Measurements from ENCODE around the gene CETN3.
"Not testable (repeated sequence)": the region's sequence is repeated elsewhere in the genome, so short reads cannot be mapped to it uniquely, and the experiment has no call there.

The CETN3 gene

DNA sequence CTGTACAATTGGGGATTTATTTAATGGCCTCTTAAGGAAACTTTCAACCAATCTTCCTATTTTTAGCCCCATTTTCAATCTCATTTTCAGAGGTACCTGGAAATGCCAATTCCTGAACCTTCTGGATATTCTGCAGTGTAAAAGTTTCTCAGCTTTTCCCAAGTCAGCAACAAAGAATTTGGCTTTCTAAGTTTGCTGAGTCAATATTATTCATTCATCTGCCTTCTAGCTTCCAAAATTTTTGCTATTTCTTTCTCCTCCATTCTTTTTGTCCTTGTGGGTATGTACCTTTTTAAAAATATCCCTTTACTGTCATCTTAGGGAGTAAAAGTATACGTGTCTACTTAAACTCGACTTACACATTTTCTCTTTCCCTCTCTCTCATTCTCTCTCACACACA lies 25.7 kb downstream of the CETN3 start:
- no peak for DNase-seq (ENCODE audit: low read depth)

DNA sequence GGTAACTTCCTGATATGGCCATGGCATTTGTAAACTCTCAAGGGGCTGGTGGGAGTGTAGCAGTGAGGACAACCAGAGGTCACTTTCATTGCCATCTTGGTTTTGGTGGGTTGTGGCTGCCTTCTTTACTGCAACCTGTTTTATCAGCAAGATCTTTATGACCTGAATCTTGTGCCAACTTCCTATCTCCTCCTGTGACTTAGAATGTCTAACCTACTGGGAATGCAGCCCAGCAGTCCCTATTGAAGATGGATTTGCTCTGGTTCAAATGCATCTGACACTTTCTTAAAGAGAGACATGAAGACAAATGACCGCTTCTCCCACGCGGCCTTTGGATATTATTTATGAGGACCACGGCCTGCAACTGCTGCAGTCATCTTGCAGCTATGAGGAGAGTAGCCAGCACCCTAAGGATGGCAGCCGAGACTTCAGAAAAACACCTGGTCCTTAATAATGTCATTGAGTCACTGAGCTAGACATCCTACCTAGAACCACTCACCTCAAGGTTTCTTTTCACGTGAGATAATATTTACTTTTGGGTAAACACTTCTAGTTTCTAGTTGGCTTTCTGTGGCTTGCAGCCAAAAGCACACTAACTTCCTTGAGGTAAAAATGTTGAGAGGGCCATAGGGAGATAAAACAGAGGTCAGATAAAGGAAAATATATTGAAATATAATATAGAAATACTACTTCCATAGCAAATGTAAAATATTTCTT lies 28.2 kb downstream of the CETN3 start:
- DNase-seq (ENCODE audit: low read depth) = no peak

DNA sequence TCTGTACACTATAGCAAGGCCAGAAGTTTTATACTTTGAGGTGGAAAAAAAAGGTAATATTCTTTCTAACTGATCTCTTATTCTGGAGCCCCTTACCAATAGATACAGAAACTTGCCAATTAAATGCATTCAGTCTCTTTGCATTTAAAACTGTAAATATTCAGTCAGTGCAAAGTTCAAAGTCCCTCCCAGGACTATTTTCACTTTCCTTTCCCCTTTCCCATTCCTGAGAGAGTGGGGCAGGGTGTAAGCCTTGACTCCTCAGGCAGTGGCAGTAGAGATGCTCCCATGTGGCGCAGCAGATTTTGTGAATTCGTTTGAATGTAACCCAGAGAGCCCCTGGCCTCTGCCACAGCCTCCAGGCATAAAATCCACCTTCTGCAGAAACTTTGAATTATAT lies 29.9 kb downstream of the CETN3 start:
- DNase-seq (ENCODE audit: low read depth) = no peak

DNA sequence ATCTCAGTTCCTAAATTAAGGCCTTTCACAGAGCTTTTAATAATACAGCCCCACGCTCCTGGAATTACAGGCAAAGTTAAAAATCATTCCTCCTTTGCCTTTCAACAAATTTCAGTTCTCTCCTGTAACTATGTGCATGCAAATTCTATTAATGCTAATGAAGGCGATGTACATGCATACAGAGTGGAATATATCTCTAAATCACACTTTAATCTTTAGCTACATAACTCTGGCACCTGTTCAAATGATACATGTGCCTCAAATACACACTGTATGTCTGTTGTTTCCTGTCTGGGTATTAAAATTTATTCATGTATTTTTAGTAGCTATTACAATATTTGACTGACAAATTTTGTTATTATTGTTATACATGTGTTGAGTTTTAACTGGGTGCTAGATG lies 30.8 kb downstream of the CETN3 start:
- no peak for DNase-seq (ENCODE audit: low read depth)

DNA sequence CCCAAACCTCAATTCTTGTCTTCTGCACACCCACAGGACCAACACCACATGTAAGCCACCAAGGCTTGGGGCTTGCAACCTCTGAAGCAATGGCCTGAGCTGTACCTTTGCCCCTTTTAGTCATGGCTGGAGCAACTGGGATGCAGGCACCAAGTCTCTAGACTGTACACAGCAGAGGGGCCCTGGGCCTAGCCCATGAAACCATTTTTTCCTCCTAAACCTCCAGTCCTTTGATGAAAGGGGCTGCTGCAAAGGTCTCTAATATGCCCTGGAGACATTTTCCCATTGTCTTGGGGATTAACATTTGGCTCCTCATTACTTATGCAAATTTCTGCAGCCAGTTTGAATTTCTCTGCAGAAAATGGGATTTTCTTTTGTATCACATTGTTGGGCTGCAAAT lies 38.3 kb downstream of the CETN3 start:
- not testable (repeated sequence) for DNase-seq (ENCODE audit: low read depth)

DNA sequence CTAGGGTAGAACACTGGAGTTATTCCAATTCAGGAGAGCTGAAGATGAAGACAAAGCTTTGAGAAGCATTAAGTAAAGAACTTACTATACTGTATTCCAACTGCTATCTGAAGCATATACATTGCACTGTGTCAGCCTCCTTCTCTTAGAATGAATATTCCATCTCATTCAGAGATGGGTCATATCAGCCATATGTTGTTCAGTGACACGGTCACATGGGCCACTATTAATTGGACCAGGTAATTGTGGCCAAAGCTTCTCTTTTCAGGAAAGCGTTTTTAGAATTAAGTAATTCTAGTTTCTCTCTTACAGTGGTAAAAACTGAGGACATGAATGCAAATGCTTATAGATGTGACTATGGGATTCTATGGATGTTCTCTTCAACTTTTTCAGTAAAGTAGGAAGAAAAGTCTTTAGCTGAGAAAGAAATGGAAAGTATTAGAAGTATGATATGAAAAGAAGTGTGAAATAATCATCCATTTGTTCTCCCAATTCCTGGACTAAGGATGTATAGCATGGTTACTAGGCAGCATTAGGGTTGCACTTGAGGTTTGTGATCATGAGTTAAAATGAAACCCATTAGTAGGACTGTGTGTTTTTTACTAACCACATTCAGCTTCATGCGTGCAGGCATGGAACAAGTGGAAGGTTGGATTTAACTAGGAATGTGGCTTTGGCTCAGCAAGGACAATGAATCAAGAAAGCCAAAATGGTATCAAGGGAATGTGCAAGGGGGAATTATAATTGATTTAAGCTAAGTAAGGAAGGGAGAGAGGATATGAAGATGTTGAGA lies 40.9 kb downstream of the CETN3 start:
- DNase-seq (ENCODE audit: low read depth) = no peak

DNA sequence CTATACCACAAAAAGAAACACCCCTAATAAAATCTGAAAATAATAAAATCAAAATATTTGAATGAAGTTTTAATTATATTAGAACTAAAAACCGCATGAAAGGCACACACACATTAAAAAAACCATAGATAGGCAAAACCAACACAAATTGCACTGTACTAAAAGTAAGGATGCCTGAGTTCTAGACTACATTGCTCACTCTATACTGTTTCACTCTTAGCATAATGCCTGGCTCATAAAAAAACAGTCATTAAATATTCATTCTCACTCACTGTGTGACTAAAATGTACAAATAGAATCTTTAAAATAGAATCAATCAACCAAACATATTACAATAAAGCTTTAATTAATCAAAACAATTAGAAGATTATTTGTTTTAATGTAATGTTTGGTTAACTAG lies 41.7 kb downstream of the CETN3 start:
- no peak for DNase-seq (ENCODE audit: low read depth)

DNA sequence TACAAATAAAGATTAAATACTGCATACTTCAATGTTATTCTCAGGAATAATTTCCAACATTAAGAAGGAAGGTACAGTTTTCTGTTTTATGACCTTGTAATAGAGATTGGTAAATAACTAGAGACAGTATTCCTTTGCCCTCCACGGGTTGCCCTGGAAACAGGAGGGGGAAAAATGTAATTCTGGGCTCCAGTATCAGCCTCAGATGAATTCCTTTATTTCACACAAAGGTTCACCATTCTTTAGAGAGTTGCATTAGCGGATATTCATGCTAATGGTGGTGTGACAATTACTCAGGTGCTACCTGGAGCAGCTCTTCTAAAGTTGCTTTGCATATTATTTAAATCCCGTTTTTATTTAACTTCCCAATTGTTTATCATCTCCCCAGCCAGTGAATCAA lies 42.6 kb downstream of the CETN3 start:
- no peak for DNase-seq (ENCODE audit: low read depth)

DNA sequence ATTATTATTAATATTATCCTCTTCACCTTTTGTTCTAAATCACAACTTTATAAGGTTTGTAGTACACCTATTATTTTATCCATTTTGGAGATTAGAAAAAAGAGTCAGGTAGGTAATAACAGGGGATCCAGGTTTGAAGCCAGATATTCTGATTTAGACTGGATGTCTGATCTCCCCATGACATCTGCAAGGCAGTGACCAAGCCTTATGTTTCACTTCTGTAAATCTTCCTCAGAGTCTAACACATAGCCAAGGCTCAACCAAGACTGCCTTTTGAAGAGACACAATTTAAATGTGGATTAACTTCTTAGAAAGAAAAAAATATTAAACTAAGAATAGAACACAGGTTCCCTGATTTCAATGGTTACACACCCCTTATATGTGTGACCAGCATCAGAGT lies 44.2 kb downstream of the CETN3 start:
- no peak for DNase-seq (ENCODE audit: low read depth)

DNA sequence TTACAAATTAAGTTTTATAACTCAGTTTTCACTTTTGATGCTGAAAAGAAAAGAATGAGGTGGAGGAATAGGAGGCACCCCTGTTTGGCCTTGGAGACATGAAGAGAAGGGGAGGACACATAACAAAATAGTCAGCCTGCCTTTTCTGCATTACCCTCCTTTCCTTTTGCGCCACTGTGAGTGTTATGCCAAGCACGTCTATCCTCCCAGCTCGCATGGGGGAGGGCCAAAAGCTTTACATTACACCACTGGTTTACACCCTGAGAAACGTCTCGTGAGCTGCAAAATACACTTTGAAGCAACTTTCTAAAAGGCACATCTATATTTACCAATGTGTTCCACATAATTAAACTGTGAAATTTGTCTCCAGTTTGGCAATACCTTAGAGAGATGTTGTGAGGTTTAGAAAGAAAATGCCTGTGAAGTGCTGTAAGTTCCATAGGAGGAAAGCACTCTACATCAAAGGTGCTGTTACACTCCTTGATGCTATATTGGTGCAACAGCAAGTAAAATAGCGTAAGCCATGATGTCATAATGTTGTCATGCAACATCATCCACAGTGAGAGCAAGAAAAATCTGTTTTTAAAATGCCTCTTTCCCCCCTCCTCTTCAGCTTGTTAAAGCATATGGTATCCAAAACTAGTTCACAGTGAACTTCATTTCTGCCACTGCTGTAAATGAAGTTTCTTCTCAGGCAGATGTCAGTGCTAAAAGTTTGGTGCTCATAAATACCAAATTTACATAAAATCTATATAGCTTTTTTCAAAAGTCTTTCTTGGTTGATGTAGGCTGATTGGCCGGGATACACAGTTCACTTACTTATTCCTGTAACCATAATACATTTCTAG lies 50.3 kb downstream of the CETN3 start:
- no peak for DNase-seq (ENCODE audit: low read depth)

DNA sequence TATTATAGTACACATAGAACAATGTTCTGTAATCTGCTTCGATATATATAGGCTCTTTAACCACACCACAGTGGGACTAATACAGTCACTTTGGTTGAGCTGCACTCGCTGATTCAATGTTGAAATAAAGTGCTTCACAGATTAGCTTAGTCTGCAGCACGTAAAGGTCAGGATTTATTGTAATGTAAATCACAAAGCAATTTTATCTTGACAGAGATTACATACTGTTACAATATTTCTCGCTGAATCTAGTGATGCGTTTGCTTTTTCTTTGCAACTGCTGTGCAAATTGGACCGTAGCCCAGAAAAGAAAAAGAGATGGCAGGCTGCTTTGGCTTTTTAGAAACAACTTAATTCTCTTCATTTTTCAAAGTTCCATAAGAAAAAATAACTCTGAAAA lies 52.9 kb downstream of the CETN3 start:
- no peak for DNase-seq (ENCODE audit: low read depth)

DNA sequence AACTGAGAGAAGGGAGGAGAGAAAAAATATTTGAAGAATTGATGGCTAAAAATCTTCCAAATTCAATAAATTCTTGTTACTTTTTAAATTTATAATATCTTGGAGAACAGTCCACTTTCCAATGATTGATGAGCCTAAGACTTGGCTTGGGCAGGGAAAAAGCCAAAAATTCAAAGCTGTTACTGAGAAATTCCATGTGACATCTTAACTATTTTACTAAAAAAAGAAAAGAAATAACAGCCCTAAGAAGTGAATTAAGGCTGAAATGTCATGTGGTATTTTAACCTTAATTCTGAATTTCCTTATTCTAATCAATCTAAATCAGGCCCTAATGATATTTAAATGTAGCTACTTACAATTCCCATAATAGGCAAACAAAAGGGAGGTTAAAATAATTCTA lies 53.4 kb downstream of the CETN3 start:
- DNase-seq (ENCODE audit: low read depth) = no peak

DNA sequence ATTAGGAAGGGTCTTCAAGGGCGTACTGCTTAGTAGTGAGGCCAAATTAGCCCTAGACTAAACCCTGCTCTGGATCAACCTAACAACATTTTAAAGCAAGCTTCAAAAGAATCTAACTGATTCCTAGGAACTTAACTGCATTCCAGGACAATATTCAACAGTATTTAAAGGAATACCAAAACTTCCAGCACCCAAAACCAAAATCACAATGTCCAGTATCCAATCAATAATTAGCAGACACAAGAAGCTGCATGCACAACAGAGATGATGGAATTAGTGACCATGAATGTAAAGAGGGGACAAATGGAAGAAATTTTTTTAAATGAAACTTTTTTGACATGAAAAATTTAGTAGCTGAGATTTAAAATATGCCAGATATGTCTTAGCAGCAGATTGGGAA lies 53.9 kb downstream of the CETN3 start:
- no peak for DNase-seq (ENCODE audit: low read depth)

DNA sequence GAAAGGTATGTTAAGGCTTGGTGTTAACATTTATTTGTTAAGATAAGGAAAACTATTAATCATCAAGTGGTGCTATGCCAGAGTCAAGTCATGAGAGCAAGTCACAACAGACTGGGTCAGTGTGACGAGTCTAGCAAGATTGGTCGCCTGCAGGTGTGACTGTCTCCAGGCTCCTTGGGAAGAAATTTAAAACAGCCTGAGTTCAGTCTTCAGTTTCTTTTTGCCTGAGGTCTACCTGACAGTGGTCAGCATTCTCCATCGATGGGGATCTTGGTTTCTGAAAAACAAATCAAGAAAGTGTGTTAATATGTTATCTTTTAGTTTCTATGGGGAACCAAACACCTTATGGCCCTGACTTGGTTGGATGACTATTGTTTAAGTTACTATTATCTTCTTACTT lies 56.3 kb downstream of the CETN3 start:
- no peak for DNase-seq (ENCODE audit: low read depth)

DNA sequence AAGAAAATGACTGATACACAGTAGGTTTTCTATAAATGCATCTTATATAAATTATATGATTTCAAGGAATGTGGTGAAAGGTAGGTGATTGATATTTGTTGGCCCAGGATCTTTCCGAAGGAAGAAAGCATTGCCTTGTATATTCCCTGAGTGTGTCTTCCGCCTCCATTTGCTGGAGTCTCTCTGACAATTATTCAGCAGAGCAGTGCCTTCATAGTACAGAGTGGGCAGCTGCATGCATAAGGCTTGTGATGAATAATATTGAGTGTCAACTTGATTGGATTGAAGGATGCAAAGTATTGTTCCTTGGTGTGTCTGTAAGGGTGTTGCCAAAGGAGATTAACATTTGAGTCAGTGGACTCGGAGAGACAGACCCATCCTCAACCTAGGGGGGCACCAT lies 58.5 kb downstream of the CETN3 start:
- no peak for DNase-seq (ENCODE audit: low read depth)

DNA sequence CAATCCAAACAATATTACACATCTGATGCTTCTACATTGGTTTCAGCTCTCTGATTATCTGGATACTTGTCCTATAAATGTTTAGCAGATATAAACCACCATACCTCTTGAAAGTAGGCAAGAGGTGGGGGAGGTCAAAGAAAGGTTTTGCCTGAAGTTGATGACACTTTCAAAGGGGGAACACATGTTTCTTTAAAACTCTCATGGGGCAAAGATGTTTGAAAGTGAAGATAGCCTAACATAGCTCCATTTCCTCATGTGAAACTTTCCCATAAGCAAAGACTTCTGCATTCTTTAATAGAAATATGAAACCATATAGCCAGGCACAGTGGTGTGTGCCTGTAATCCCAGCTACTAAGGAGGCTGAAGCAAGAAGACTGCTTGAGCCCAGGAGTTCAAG lies 62.1 kb downstream of the CETN3 start:
- DNase-seq (ENCODE audit: low read depth) = no peak

DNA sequence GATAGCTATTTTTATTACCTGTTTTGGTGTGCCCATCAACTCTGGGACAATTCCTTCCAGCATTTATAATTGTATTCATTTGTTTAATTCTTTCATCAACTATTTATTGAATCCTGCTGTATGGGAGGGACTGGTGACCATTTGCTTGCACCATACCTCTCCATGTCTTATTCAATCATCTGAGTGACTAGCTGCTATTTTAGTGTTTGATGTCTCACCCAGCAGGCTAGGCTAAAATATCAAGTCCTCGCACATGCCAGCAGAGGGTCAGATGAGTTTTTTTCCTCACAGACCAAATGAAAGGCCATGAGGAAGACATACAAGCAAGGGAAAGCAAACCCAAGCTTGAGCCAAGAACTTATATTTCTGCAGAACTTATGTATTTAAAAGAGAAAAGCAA lies 63.9 kb downstream of the CETN3 start:
- DNase-seq (ENCODE audit: low read depth) = no peak

DNA sequence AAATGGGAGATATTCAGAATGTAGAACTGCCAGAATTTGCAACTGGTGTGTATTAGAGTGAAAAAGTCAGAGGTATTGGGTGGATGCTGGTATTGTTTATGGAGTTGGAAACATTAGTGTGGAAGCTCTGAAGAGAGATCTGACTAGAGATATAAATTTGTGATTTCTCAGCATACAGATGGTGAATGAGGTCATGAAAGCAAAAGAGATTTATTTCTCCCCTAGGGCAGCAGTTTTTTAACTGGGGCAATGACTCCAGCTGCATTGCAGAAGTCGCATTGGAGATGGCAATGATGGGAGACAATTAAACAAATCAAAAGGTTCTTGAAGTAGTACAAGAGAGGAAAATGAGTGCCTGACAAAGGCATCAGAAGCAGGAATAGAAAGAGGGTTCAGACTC lies 64.9 kb downstream of the CETN3 start:
- DNase-seq (ENCODE audit: low read depth) = no peak

DNA sequence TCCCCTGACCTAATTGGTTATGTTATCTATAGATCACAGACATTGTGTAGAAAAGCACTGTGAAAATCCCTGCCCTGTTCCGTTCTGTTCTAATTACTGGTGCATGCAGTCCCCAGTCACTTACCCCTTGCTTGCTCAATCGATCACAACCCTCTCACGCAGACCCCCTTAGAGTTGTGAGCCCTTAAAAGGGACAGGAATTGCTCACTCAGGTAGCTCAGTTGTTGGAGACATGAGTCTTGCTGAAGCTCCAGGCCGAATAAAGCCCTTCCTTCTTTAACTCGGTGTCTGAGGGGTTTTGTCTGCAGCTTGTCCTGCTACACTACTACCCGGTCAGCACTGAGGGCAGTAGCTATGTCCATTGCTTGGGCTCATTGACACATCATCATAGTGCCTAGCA lies 65.8 kb downstream of the CETN3 start:
- not testable (repeated sequence) for DNase-seq (ENCODE audit: low read depth)

DNA sequence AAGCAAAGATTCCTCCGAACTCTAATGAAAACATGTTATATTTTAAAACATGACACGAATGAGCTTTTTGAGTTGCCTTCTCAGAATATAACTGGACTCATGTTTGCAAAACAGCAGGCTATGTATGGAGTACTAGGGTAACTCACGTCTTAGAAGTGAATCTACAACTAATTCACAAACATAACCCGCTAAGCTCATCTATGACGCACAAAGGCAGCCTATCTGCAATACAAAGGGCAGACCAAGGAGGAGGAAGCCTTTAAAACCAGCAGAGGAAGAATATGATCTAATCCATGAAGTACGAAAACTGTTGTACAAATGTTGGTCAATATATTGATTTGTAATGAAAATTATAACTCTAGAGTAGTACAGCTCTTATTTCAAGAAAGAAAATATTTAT lies 67.0 kb downstream of the CETN3 start:
- DNase-seq (ENCODE audit: low read depth) = no peak

Measured in fibroblast of gingiva (primary cell).